HG03565 (cell line): ENCODE measurements around the gene ILK.

Experiments
- ATAC-seq: cut with Tn5 transposase; IDR thresholded peaks from one replicate; pipeline ENCODE4 v1.9.1; 2021; ENCODE audit warnings: mild to moderate bottlenecking, moderate library complexity; ENCODE audit not compliant: unreplicated experiment

ILK gene

GRCh38 chr11:6633422-6634408 is 30.1 kb downstream of the ILK start:
- ATAC-seq: no peak

- ATAC-seq: no peak
Observed at GRCh38 chr11:6634534-6634933, 31.0 kb downstream of the ILK start.

- no peak for ATAC-seq
Observed at GRCh38 chr11:6635082-6635932, 31.7 kb downstream of the ILK start.

GRCh38 chr11:6636480-6636879 is 32.9 kb downstream of the ILK start:
- no peak for ATAC-seq

GRCh38 chr11:6637871-6638270 is 34.3 kb downstream of the ILK start:
- no peak for ATAC-seq

- ATAC-seq: no peak
Observed at GRCh38 chr11:6638429-6638828, 34.9 kb downstream of the ILK start.

GRCh38 chr11:6640036-6640984 is 36.7 kb downstream of the ILK start:
- ATAC-seq: no peak

- ATAC-seq: no peak
Observed at GRCh38 chr11:6640985-6641701, 37.6 kb downstream of the ILK start.

GRCh38 chr11:6642957-6643356 is 39.4 kb downstream of the ILK start:
- ATAC-seq: no peak

GRCh38 chr11:6646071-6646470 is 42.5 kb downstream of the ILK start:
- ATAC-seq: no peak

- no peak for ATAC-seq
Observed at GRCh38 chr11:6646576-6646917, 43.0 kb downstream of the ILK start.

GRCh38 chr11:6646918-6647679 is 43.5 kb downstream of the ILK start:
- peak; percentile 92 for ATAC-seq

GRCh38 chr11:6647836-6648235 is 44.3 kb downstream of the ILK start:
- no peak for ATAC-seq

- ATAC-seq: no peak
Observed at GRCh38 chr11:6648501-6648900, 44.9 kb downstream of the ILK start.

- no peak for ATAC-seq
Observed at GRCh38 chr11:6650104-6650503, 46.5 kb downstream of the ILK start.

GRCh38 chr11:6650980-6651379 is 47.4 kb downstream of the ILK start:
- no peak for ATAC-seq

GRCh38 chr11:6652182-6652581 is 48.6 kb downstream of the ILK start:
- ATAC-seq: no peak

- no peak for ATAC-seq
Observed at GRCh38 chr11:6653097-6653496, 49.5 kb downstream of the ILK start.

- no peak for ATAC-seq
Observed at GRCh38 chr11:6653656-6654055, 50.1 kb downstream of the ILK start.
